ENCODE data around the gene ATOSA.

ATOSA gene

DNA sequence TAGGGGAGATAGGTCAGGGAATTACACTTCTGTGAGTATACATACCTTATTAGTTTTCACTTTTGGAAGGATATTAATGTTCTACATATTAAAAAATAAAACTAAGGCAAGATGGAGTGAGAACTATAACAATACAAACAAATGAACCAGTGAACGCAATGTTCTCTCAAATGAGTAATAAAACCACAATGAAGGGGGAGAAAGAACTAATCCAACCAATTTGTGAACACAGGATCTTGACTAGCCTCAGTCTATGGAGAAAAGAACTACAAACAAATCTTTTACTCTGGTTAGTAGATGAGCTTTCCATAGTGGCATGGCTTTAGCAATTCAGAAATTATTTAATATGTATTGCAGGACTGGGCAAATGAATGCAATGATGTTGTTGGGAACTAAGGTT is 26.9 kb upstream of the ATOSA start:
- no peak overlapping the region for H3K4me2 ChIP-seq (ENCODE audit: insufficient read depth, low read length)
- no peaks in the 10 kb centered on the region for H3K36me3 ChIP-seq (ENCODE audit: insufficient read depth, low read length)
- ATAC-seq (ENCODE audit: insufficient read depth, low read depth) (no peak), DNase-seq (no peak)
- H3K27ac ChIP-seq (ENCODE audit: low read length) = no peak overlapping the region
- TF ChIP-seq, protein P1, sequence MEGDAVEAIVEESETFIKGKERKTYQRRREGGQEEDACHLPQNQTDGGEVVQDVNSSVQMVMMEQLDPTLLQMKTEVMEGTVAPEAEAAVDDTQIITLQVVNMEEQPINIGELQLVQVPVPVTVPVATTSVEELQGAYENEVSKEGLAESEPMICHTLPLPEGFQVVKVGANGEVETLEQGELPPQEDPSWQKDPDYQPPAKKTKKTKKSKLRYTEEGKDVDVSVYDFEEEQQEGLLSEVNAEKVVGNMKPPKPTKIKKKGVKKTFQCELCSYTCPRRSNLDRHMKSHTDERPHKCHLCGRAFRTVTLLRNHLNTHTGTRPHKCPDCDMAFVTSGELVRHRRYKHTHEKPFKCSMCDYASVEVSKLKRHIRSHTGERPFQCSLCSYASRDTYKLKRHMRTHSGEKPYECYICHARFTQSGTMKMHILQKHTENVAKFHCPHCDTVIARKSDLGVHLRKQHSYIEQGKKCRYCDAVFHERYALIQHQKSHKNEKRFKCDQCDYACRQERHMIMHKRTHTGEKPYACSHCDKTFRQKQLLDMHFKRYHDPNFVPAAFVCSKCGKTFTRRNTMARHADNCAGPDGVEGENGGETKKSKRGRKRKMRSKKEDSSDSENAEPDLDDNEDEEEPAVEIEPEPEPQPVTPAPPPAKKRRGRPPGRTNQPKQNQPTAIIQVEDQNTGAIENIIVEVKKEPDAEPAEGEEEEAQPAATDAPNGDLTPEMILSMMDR (IDR thresholded peaks at IDR 0.05; ENCODE audit: borderline replicate concordance, extremely low read depth, low read length, poor library complexity, severe bottlenecking) = no peak
- no peak for TF ChIP-seq EZH2 (IDR thresholded peaks at IDR 0.05; ENCODE audit: borderline replicate concordance, low read depth, low read length, severe bottlenecking)
- no peaks in the 10 kb centered on the region for H3K9me3 ChIP-seq (ENCODE audit: insufficient read depth, low read length, severe bottlenecking)
- H3K79me2 ChIP-seq (ENCODE audit: insufficient read depth, low read length) = no peaks in the 10 kb centered on the region
- no peaks in the 10 kb centered on the region for H3K4me1 ChIP-seq (ENCODE audit: insufficient read depth, low read length)
- H2AFZ ChIP-seq (ENCODE audit: low read depth, low read length) = no peak overlapping the region
- H3K27me3 ChIP-seq (ENCODE audit: insufficient read depth, low read length, poor library complexity) = no peaks in the 10 kb centered on the region
- no peaks in the 10 kb centered on the region for H4K20me1 ChIP-seq (ENCODE audit: insufficient read depth, low read length)
- no peak overlapping the region for H3K4me3 ChIP-seq (ENCODE audit: low read depth in 1 of 2, low read length in 2 of 2)
- no peak overlapping the region for H3K9ac ChIP-seq (ENCODE audit: low read depth, low read length)

DNA sequence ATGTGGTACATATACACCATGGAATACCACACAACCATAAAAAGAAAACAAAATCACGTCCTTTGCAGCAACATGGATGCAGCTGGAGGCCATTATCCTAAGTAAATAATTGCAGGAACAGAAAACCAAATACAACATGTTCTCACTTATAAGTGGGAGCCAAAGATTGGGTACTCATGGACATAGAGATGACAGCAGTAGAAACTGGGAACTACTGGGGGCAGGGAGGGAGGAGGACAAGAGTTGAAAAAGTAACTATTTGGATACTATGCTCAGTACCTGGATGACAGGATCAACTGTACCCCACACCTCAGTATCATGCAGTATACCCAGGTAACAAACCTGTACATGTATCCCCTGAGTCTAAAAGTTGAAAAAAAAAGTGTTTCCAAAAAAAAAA is 23.2 kb upstream of the ATOSA start:
- Histone ChIP-seq H3K36me3 (ENCODE audit: insufficient read depth, low read length) (no peaks in the 10 kb centered on the region), H4K20me1 (ENCODE audit: insufficient read depth, low read length) (no peaks in the 10 kb centered on the region), H3K9ac (ENCODE audit: low read depth, low read length) (no peak overlapping the region), H2AFZ (ENCODE audit: low read depth, low read length) (no peak overlapping the region), H3K27me3 (ENCODE audit: insufficient read depth, low read length, poor library complexity) (no peaks in the 10 kb centered on the region), H3K4me3 (ENCODE audit: low read depth in 1 of 2, low read length in 2 of 2) (no peak overlapping the region), H3K4me2 (ENCODE audit: insufficient read depth, low read length) (no peak overlapping the region), H3K4me1 (ENCODE audit: insufficient read depth, low read length) (no peaks in the 10 kb centered on the region), H3K79me2 (ENCODE audit: insufficient read depth, low read length) (no peaks in the 10 kb centered on the region), H3K9me3 (ENCODE audit: insufficient read depth, low read length, severe bottlenecking) (no peaks in the 10 kb centered on the region), H3K27ac (ENCODE audit: low read length) (no peak overlapping the region)
- no peak for DNase-seq
- no peak for ATAC-seq (ENCODE audit: insufficient read depth, low read depth)
- TF ChIP-seq EZH2 (IDR thresholded peaks at IDR 0.05; ENCODE audit: borderline replicate concordance, low read depth, low read length, severe bottlenecking) = no peak
- TF ChIP-seq, protein P1 (IDR thresholded peaks at IDR 0.05; ENCODE audit: borderline replicate concordance, extremely low read depth, low read length, poor library complexity, severe bottlenecking) = no peak

DNA sequence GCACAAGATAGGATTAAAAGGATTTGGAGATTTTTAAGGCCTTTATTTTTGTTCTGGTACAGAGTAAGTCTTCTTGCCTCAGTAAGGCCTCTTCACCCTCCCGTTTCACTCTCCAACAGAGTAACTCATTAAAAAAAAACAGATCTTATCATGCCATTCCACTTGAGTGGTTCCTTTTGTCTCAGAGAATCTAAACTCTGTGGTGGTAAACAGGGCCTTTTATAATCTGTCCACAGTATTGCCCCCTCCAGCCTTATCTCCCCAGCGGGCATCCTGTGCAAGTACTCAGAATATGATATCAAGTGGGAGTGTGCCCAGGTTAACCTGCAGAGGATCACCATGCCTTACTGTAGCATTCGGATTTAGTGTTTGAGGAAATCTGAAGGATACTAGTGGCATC is 20.3 kb upstream of the ATOSA start:
- Histone ChIP-seq H3K27ac (ENCODE audit: low read length) (no peak overlapping the region), H3K79me2 (ENCODE audit: insufficient read depth, low read length) (no peaks in the 10 kb centered on the region), H3K9ac (ENCODE audit: low read depth, low read length) (no peak overlapping the region), H3K27me3 (ENCODE audit: insufficient read depth, low read length, poor library complexity) (peaks cover 4% of the 10 kb centered on the region), H3K36me3 (ENCODE audit: insufficient read depth, low read length) (no peaks in the 10 kb centered on the region), H2AFZ (ENCODE audit: low read depth, low read length) (no peak overlapping the region), H3K4me2 (ENCODE audit: insufficient read depth, low read length) (no peak overlapping the region), H3K9me3 (ENCODE audit: insufficient read depth, low read length, severe bottlenecking) (no peaks in the 10 kb centered on the region), H4K20me1 (ENCODE audit: insufficient read depth, low read length) (no peaks in the 10 kb centered on the region), H3K4me1 (ENCODE audit: insufficient read depth, low read length) (no peaks in the 10 kb centered on the region), H3K4me3 (ENCODE audit: low read depth in 1 of 2, low read length in 2 of 2) (no peak overlapping the region)
- ATAC-seq (ENCODE audit: insufficient read depth, low read depth) (no peak), DNase-seq (no peak)
- TF ChIP-seq EZH2 (IDR thresholded peaks at IDR 0.05; ENCODE audit: borderline replicate concordance, low read depth, low read length, severe bottlenecking) = no peak
- TF ChIP-seq, protein P1 (IDR thresholded peaks at IDR 0.05; ENCODE audit: borderline replicate concordance, extremely low read depth, low read length, poor library complexity, severe bottlenecking) = no peak

DNA sequence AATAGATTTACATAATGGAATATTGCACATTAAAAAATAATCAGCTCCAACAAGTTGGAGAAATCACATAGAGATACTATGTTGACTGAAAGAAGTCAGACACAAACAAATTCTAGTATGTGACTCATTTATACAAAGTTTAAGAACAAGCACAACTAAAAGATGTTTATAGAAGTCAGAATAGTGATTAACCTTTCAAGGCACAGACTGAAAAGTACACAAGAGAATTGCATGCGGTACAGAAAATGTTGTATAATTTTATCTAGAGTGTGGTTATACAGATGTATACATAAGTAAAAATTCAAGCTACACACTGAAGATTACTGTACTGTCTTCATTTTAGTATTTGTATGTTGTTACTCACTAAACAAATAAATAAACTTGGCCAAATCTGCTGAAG is 19.3 kb upstream of the ATOSA start:
- Histone ChIP-seq H3K9ac (ENCODE audit: low read depth, low read length) (no peak overlapping the region), H3K27ac (ENCODE audit: low read length) (no peak overlapping the region), H3K9me3 (ENCODE audit: insufficient read depth, low read length, severe bottlenecking) (no peaks in the 10 kb centered on the region), H3K4me3 (ENCODE audit: low read depth in 1 of 2, low read length in 2 of 2) (no peak overlapping the region), H4K20me1 (ENCODE audit: insufficient read depth, low read length) (no peaks in the 10 kb centered on the region), H3K4me1 (ENCODE audit: insufficient read depth, low read length) (no peaks in the 10 kb centered on the region), H3K79me2 (ENCODE audit: insufficient read depth, low read length) (no peaks in the 10 kb centered on the region), H3K36me3 (ENCODE audit: insufficient read depth, low read length) (no peaks in the 10 kb centered on the region), H3K27me3 (ENCODE audit: insufficient read depth, low read length, poor library complexity) (peaks cover 4% of the 10 kb centered on the region), H3K4me2 (ENCODE audit: insufficient read depth, low read length) (no peak overlapping the region), H2AFZ (ENCODE audit: low read depth, low read length) (no peak overlapping the region)
- ATAC-seq (ENCODE audit: insufficient read depth, low read depth) (no peak), DNase-seq (no peak)
- TF ChIP-seq EZH2 (IDR thresholded peaks at IDR 0.05; ENCODE audit: borderline replicate concordance, low read depth, low read length, severe bottlenecking) = no peak
- TF ChIP-seq, protein P1 (IDR thresholded peaks at IDR 0.05; ENCODE audit: borderline replicate concordance, extremely low read depth, low read length, poor library complexity, severe bottlenecking) = no peak

Data from DND-41 (cell line).